ENCODE measurements around the gene FUBP1. TPM values are rescaled to one million over a fixed set of nuclear protein-coding genes. Genes with fewer than 3 reads are reported as not detected.

The FUBP1 gene
- polyA plus RNA-seq, 1 experiment, result 142 TPM

- no peaks in the 10 kb centered on the region for H3K27me3 ChIP-seq (ENCODE audit: control insufficient read depth, insufficient read depth, low read length)
- POLR2A ChIA-PET, result no interaction called here
- H3K27ac ChIP-seq (ENCODE audit: low read depth, low read length), result no peak overlapping the region
- CTCF ChIA-PET, result interaction anchor here (0.6 to 2.2 kb wide), 2 partner anchors 31 to 104 kb away, joined by 3 to 13 read pairs; partner anchors contain the start of gene FUBP1
- TF ChIP-seq, protein P1, sequence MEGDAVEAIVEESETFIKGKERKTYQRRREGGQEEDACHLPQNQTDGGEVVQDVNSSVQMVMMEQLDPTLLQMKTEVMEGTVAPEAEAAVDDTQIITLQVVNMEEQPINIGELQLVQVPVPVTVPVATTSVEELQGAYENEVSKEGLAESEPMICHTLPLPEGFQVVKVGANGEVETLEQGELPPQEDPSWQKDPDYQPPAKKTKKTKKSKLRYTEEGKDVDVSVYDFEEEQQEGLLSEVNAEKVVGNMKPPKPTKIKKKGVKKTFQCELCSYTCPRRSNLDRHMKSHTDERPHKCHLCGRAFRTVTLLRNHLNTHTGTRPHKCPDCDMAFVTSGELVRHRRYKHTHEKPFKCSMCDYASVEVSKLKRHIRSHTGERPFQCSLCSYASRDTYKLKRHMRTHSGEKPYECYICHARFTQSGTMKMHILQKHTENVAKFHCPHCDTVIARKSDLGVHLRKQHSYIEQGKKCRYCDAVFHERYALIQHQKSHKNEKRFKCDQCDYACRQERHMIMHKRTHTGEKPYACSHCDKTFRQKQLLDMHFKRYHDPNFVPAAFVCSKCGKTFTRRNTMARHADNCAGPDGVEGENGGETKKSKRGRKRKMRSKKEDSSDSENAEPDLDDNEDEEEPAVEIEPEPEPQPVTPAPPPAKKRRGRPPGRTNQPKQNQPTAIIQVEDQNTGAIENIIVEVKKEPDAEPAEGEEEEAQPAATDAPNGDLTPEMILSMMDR (IDR thresholded peaks at IDR 0.05; ENCODE audit: low read depth, low read length), result no peak
- no peaks in the 10 kb centered on the region for H3K9me3 ChIP-seq (ENCODE audit: control insufficient read depth, insufficient read depth, low read length)
- DNase-seq (ENCODE audit: low read depth, low spot score), result no peak
- H3K4me3 ChIP-seq (ENCODE audit: low read depth, low read length), result no peak overlapping the region
These were observed 31.0 kb upstream of the FUBP1 start for GRCh38 chr1:78009836-78010235.

- no peak overlapping the region for H3K27ac ChIP-seq (ENCODE audit: low read depth, low read length)
- peak overlapping the region; percentile 0 for H3K4me3 ChIP-seq (ENCODE audit: low read depth, low read length)
- H3K27me3 ChIP-seq (ENCODE audit: control insufficient read depth, insufficient read depth, low read length), result no peaks in the 10 kb centered on the region
- DNase-seq (ENCODE audit: low read depth, low spot score), result no peak
- no peaks in the 10 kb centered on the region for H3K9me3 ChIP-seq (ENCODE audit: control insufficient read depth, insufficient read depth, low read length)
- ChIA-PET POLR2A (no interaction called here), CTCF (interaction anchor here (2.2 kb wide), 1 partner anchor 105 kb away, joined by 13 read pairs; no protein-coding TSS in a partner anchor)
- TF ChIP-seq, protein P1 (IDR thresholded peaks at IDR 0.05; ENCODE audit: low read depth, low read length), result no peak
These were observed 30.4 kb upstream of the FUBP1 start for GRCh38 chr1:78009276-78009675.

DNA sequence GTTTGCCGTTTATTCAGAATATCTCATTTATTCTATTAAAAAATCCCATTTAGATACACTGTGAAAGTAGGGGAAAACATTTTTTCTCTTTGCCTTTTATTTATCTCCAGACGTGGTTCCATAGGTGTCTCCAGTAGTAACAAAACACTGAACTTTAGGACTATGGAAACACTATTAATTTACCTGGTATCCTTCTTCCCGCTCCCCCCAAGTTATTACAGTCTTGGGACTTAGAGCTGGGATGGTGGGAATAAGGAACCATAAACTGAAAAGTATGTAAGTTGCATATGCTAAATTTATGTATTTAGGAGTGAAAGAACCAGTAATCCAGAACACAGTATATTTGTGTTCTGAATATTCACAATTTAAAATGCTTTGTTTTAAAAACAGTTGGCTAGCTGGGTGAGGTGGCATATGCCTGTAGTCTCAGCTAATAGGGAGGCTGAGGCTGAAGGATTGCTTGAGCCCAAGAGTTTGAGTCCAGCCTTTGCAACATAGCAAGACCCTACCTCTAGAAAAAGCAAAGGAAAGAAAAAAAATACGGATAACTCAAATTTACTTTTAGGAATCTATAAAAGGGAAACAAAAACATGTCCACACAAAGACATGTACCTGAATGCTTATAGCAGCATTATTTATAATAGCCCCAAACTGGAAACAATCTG is 28.9 kb upstream of the FUBP1 start:
- TF ChIP-seq, protein P1 (IDR thresholded peaks at IDR 0.05; ENCODE audit: low read depth, low read length), result no peak
- H3K4me3 ChIP-seq (ENCODE audit: low read depth, low read length), result peak overlapping the region; percentile 74
- no peak for DNase-seq (ENCODE audit: low read depth, low spot score)
- no peaks in the 10 kb centered on the region for H3K9me3 ChIP-seq (ENCODE audit: control insufficient read depth, insufficient read depth, low read length)
- no peaks in the 10 kb centered on the region for H3K27me3 ChIP-seq (ENCODE audit: control insufficient read depth, insufficient read depth, low read length)
- CTCF ChIA-PET, result interaction anchor here (0.9 kb wide), 1 partner anchor 107 kb away, joined by 3 read pairs; no protein-coding TSS in a partner anchor
- POLR2A ChIA-PET, result interaction anchor here (0.7 kb wide), 1 partner anchor 11 kb away, joined by 3 read pairs; no protein-coding TSS in a partner anchor
- H3K27ac ChIP-seq (ENCODE audit: low read depth, low read length), result no peak overlapping the region

DNA sequence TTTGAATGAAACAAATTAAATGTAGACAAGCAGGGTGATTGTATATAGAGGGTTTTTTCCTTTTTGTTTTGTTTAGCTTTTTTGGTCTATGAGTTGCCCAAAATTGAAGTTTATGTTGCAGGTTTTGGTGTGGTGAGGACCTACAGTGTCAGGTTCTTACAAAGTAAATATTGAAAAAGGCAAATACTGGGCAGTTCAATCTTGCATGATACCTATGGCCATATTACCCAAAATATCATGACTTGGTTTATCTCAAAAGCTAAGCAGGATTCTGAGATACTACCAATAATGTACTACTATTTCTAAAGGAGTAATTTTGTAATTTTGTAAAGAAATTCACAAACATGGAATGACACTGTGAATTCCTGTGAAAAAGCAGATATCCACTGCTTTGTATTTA is 27.6 kb upstream of the FUBP1 start:
- peak overlapping the region; percentile 74 for H3K4me3 ChIP-seq (ENCODE audit: low read depth, low read length)
- DNase-seq (ENCODE audit: low read depth, low spot score), result no peak
- H3K9me3 ChIP-seq (ENCODE audit: control insufficient read depth, insufficient read depth, low read length), result no peaks in the 10 kb centered on the region
- TF ChIP-seq, protein P1 (IDR thresholded peaks at IDR 0.05; ENCODE audit: low read depth, low read length), result no peak
- no peak overlapping the region for H3K27ac ChIP-seq (ENCODE audit: low read depth, low read length)
- ChIA-PET POLR2A (interaction anchor here (3.2 to 4.6 kb wide), 2 partner anchors 27 to 96 kb away, joined by 21 to 105 read pairs; partner anchors contain the start of gene FUBP1), CTCF (interaction anchor here (0.6 to 3.6 kb wide), 3 partner anchors 26 to 107 kb away, joined by 3 to 40 read pairs (median 5); no protein-coding TSS in a partner anchor)
- H3K27me3 ChIP-seq (ENCODE audit: control insufficient read depth, insufficient read depth, low read length), result no peaks in the 10 kb centered on the region

GRCh38 chr1:78005755-78006154 is 26.9 kb upstream of the FUBP1 start:
- ChIA-PET CTCF (interaction anchor here (0.6 to 3.6 kb wide), 6 partner anchors 11 to 108 kb away, joined by 3 to 40 read pairs (median 3); partner anchors contain the start of gene FUBP1), POLR2A (interaction anchor here (1.9 to 4.6 kb wide), 5 partner anchors 26 to 323 kb away, joined by 6 to 105 read pairs (median 15); partner anchors contain the start of gene FUBP1)
- Histone ChIP-seq H3K9me3 (ENCODE audit: control insufficient read depth, insufficient read depth, low read length) (no peaks in the 10 kb centered on the region), H3K4me3 (ENCODE audit: low read depth, low read length) (peak overlapping the region; percentile 74), H3K27ac (ENCODE audit: low read depth, low read length) (no peak overlapping the region), H3K27me3 (ENCODE audit: control insufficient read depth, insufficient read depth, low read length) (no peaks in the 10 kb centered on the region)
- TF ChIP-seq, protein P1 (IDR thresholded peaks at IDR 0.05; ENCODE audit: low read depth, low read length), result no peak
- peak; percentile 87 for DNase-seq (ENCODE audit: low read depth, low spot score)
